ENCODE measurements around the gene PRKCA. TPM values are rescaled to one million over a fixed set of nuclear protein-coding genes. Genes with fewer than 3 reads are reported as not detected.
A peak's percentile ranks its signal among the peaks of the same experiment; 100 is the strongest.

PRKCA gene
- total and polyA plus RNA-seq, 2 experiments from 2014 or later, result 6.4 to 35.4 TPM

DNA sequence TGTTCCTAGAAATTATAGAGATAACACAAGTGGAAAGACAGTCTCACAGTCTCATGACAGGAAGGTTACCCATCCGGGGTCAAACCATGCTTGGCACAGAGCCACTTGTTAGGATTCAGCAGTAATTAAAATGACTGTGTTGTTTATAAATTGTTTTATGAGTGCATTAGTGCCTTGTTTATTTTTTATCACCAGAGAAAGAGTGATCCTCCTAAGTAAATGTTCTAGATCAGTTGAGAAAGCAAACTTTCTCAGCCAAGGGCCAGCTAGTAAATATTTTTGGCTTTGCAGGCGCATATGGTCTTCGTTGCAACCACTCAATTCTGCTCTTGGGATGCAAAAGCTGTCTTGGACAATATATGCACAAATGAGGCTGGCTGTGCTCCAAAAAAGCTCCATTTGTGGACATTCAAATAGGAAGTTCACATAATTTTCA, 278.6 kb downstream of the PRKCA start:
- no peak for ATAC-seq
- H3K36me3 ChIP-seq (ENCODE audit: insufficient read depth), result no peaks in the 10 kb centered on the region
- H3F3A ChIP-seq (replicated peaks; ENCODE audit: low read depth), result no peaks in the 10 kb centered on the region
- DNase-seq (ENCODE audit: low spot score), result no peak
- no peaks in the 10 kb centered on the region for H3K79me2 ChIP-seq (replicated peaks; ENCODE audit: insufficient read depth)
- H2AFZ ChIP-seq, result no peak overlapping the region
- H3K9me3 Mint-ChIP-seq, result no peaks in the 10 kb centered on the region
- no peak overlapping the region for H3K27ac Mint-ChIP-seq
- peaks cover 3% of the 10 kb centered on the region; the same call in 1 of the 3 replicates for H3K36me3 Mint-ChIP-seq (ENCODE audit: low read depth)
- TF ChIP-seq JUNB (IDR thresholded peaks at IDR 0.05; ENCODE audit: unreplicated experiment), result no peak
- TF ChIP-seq POLR2AphosphoS5 (IDR thresholded peaks at IDR 0.05; ENCODE audit: low read depth), result no peak
- H3K27me3 ChIP-seq (ENCODE audit: insufficient read depth), result no peaks in the 10 kb centered on the region
- no peak overlapping the region for H3K4me2 ChIP-seq
- peaks cover 42% of the 10 kb centered on the region for H3K4me1 Mint-ChIP-seq
- no peaks in the 10 kb centered on the region for H4K20me1 ChIP-seq (replicated peaks; ENCODE audit: insufficient read depth)
- peaks cover 3% of the 10 kb centered on the region for H3K27me3 Mint-ChIP-seq (ENCODE audit: insufficient read depth, low read depth, poor library complexity)
- H3K4me1 ChIP-seq (ENCODE audit: insufficient read depth), result peaks cover 22% of the 10 kb centered on the region
- 0 out of 2 replicates have a peak, but pooled peaks cover 3% of the 10 kb centered on the region for H3K9me2 ChIP-seq (ENCODE audit: insufficient read depth)
- no peak overlapping the region for H3K27ac ChIP-seq (ENCODE audit: low read depth)
- H3K4me3 ChIP-seq, result no peak overlapping the region
- no peak overlapping the region for H3K4me3 Mint-ChIP-seq

DNA sequence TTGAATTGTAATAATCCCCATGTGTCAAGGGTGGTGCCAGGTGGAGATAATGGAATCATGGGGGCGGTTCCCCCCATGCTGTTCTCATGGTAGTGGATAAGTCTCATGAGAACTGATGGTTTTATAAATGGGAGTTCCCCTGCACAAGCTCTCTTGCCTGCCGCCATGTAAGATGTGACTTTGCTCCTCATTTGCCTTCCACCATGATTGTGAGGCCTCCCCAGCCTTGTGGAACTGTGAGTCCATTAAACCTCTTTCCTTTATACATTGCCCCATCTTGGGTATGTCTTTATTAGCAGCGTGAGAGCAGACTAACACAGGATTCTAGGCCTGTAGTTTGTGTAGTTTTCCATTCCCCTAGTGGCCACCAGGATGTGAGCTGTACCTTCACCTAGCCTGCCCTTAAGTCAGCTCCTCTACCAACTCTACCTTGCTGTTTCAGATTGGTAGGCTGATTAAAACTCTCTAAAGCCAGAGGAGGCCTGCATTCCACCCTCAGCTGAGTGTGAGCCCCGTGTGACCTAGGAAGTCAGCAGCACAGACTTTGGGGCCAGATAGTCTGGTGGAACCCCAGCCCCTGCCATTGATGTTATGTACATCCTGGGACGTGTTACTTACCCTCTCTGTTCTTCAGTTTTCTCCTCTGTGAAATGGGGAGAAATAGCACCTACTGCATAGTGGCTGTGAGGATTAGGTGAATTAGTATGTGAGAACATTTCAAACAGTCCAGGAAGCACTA, 280.1 kb downstream of the PRKCA start:
- Mint-ChIP-seq H3K27ac (no peak overlapping the region), H3K27me3 (ENCODE audit: insufficient read depth, low read depth, poor library complexity) (peaks cover 3% of the 10 kb centered on the region), H3K4me1 (peaks cover 31% of the 10 kb centered on the region), H3K9me3 (no peaks in the 10 kb centered on the region), H3K4me3 (no peak overlapping the region), H3K36me3 (ENCODE audit: low read depth) (peaks cover 3% of the 10 kb centered on the region; the same call in 1 of the 3 replicates)
- Histone ChIP-seq H3K4me1 (ENCODE audit: insufficient read depth) (peaks cover 16% of the 10 kb centered on the region), H3F3A (replicated peaks; ENCODE audit: low read depth) (no peaks in the 10 kb centered on the region), H3K79me2 (replicated peaks; ENCODE audit: insufficient read depth) (no peaks in the 10 kb centered on the region), H4K20me1 (replicated peaks; ENCODE audit: insufficient read depth) (no peaks in the 10 kb centered on the region), H2AFZ (no peak overlapping the region), H3K27ac (ENCODE audit: low read depth) (no peak overlapping the region), H3K27me3 (ENCODE audit: insufficient read depth) (no peaks in the 10 kb centered on the region), H3K4me3 (no peak overlapping the region), H3K4me2 (no peak overlapping the region), H3K9me2 (ENCODE audit: insufficient read depth) (peaks cover 3% of the 10 kb centered on the region; the same call in 1 of the 2 replicates), H3K36me3 (ENCODE audit: insufficient read depth) (no peaks in the 10 kb centered on the region)
- DNase-seq (ENCODE audit: low spot score), result peak; percentile 29
- peak; percentile 23; the same call in 2 of the 3 replicates for ATAC-seq
- TF ChIP-seq, protein P1, sequence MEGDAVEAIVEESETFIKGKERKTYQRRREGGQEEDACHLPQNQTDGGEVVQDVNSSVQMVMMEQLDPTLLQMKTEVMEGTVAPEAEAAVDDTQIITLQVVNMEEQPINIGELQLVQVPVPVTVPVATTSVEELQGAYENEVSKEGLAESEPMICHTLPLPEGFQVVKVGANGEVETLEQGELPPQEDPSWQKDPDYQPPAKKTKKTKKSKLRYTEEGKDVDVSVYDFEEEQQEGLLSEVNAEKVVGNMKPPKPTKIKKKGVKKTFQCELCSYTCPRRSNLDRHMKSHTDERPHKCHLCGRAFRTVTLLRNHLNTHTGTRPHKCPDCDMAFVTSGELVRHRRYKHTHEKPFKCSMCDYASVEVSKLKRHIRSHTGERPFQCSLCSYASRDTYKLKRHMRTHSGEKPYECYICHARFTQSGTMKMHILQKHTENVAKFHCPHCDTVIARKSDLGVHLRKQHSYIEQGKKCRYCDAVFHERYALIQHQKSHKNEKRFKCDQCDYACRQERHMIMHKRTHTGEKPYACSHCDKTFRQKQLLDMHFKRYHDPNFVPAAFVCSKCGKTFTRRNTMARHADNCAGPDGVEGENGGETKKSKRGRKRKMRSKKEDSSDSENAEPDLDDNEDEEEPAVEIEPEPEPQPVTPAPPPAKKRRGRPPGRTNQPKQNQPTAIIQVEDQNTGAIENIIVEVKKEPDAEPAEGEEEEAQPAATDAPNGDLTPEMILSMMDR (conservative IDR thresholded peaks at IDR 0.05; ENCODE audit: low read depth in 2 of 2), result peak; percentile 20 to 32; a peak in 2 of 4 replicates
- TF ChIP-seq EZH2 (IDR thresholded peaks at IDR 0.05; ENCODE audit: low read depth, unreplicated experiment), result no peak
- TF ChIP-seq, protein P2, sequence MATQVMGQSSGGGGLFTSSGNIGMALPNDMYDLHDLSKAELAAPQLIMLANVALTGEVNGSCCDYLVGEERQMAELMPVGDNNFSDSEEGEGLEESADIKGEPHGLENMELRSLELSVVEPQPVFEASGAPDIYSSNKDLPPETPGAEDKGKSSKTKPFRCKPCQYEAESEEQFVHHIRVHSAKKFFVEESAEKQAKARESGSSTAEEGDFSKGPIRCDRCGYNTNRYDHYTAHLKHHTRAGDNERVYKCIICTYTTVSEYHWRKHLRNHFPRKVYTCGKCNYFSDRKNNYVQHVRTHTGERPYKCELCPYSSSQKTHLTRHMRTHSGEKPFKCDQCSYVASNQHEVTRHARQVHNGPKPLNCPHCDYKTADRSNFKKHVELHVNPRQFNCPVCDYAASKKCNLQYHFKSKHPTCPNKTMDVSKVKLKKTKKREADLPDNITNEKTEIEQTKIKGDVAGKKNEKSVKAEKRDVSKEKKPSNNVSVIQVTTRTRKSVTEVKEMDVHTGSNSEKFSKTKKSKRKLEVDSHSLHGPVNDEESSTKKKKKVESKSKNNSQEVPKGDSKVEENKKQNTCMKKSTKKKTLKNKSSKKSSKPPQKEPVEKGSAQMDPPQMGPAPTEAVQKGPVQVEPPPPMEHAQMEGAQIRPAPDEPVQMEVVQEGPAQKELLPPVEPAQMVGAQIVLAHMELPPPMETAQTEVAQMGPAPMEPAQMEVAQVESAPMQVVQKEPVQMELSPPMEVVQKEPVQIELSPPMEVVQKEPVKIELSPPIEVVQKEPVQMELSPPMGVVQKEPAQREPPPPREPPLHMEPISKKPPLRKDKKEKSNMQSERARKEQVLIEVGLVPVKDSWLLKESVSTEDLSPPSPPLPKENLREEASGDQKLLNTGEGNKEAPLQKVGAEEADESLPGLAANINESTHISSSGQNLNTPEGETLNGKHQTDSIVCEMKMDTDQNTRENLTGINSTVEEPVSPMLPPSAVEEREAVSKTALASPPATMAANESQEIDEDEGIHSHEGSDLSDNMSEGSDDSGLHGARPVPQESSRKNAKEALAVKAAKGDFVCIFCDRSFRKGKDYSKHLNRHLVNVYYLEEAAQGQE (IDR thresholded peaks at IDR 0.05; ENCODE audit: unreplicated experiment), result no peak
- no peak for TF ChIP-seq POLR2AphosphoS5 (IDR thresholded peaks at IDR 0.05; ENCODE audit: low read depth)
